DMS114 treated with DMSO at 0.1 percent for 48 hours (cell line): ENCODE results near the gene RHOBTB1.
"Not testable (repeated sequence)": the region's sequence is repeated elsewhere in the genome, so short reads cannot be mapped to it uniquely, and the experiment has no call there.

Experiments
- DNase-seq: peaks from one replicate; lab custom pipeline; 2025; ENCODE audit not compliant: unreplicated experiment; lab: John Stamatoyannopoulos, UW

The RHOBTB1 gene

GRCh38 chr10:60907236-60907635, 36.7 kb downstream of the RHOBTB1 start:
- DNase-seq = no peak

GRCh38 chr10:60906825-60907224, 37.2 kb downstream of the RHOBTB1 start:
- not testable (repeated sequence) for DNase-seq

DNA sequence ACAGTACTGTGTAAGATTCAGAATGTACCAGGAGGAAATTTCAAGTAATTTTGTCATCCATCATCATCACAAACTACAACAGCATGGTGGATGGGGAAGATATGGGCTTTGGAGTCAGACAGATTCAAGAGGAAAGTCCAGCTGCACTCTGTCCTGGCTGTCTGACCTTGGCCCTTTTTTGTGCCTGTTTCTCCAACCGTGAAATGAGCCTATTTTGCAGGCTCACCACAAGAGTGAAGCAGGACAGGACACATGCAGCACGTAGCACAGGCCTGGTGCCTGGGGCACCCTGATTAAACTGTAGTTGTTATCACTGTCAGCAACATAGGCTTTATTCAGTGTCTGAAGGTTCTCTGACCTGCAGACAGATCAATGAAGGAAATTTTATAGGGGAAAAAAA, 37.6 kb downstream of the RHOBTB1 start:
- DNase-seq = no peak

DNA sequence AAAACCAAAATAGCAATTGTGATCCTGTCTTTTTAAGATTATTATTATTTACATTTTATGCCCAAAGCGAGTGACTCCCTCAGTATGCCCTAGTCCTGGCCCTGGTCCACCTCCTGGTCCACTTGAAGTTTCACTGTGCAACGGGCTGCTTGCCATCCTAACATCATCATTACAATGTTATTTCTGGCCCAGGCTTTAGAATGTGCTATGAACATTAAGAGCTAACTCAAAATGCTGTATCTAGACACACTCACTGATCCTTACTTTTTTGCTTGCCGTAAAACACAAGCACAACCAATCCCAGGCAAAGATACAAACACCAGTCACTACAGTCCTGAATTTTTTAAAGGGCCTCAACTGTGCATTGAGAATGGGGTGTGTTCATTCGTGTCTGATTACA, 38.4 kb downstream of the RHOBTB1 start:
- DNase-seq = no peak

DNA sequence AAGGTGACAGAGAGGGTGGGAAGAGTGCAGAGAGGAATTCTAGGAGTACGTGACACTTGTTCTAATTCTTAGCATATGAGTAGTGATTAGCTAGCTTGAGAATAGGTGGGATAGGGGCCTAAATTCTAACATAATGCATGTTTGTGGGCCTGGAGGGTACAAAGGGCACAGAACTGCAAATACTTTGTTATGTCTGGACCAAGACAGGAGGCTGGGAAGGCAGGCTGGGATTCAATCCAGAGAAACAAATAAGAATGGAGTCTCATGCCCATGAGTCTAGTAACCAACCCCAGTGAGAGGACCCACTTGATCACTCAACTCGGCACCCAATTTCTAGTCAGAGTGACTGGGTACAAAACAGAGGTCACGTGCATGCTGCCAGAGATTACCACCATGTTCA, 40.9 kb downstream of the RHOBTB1 start:
- no peak for DNase-seq

GRCh38 chr10:60901561-60902235, 42.3 kb downstream of the RHOBTB1 start:
- no peak for DNase-seq

DNA sequence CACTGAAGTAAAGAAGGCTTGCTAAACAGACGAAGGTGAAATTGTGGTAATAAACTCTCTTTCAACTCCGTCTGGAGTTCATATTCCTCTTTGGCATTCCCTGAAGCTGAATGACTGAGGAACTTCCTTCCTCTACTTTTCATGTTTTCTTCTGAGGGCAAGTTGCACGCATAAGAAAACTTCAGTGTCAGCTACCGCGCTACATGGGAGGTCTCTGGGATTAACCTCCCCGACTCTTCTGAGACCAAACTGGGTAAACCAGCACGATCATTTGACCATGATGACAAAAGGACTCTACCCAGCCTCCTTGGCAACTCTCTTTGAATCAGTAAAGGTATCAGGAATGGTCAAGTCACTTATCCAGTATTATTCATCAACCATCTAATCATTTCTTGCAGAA, 44.7 kb downstream of the RHOBTB1 start:
- no peak for DNase-seq

DNA sequence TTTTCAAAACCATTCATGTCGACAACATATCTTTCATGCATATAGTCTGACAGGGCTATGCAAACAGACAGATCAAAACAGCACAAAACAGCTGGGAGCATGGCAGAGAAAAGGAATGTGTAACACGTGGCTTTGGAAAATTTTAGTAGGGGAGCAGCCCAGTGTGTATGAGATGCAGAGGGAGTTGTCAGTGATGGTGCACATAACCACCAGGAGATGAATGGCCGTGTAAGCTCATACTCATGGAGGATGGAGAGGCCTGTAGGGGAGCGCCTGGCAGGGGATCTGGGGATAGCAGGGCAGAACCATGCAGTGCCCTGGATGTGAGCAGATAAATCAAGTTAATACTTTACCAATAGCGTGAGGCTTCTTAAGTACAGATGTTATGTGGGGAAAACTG, 45.7 kb downstream of the RHOBTB1 start:
- DNase-seq = no peak

- no peak for DNase-seq
Observed at GRCh38 chr10:60896810-60897209, 47.2 kb downstream of the RHOBTB1 start.

DNA sequence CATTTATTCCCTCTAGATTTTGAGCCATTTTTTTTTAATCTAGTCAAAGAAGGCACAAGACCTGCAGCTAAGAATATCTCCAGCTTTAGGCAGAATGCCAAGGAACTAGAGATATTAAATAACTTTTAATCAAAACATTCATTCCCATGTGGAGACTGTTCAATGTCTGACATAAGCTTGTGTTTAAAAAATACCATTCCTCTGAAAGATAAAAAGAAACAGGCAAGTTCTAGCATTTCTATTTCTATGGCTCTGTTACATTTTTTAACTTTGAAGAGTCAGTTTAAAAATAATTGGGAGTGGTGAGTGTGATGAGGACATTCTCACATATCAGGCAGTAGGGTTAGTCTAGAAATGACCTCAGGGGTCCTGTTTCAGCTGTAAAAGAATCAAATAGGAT, 48.0 kb downstream of the RHOBTB1 start:
- DNase-seq = no peak

- DNase-seq = no peak
Observed at GRCh38 chr10:60894786-60895185, 49.2 kb downstream of the RHOBTB1 start.

GRCh38 chr10:60893231-60893630, 50.8 kb downstream of the RHOBTB1 start:
- no peak for DNase-seq

DNA sequence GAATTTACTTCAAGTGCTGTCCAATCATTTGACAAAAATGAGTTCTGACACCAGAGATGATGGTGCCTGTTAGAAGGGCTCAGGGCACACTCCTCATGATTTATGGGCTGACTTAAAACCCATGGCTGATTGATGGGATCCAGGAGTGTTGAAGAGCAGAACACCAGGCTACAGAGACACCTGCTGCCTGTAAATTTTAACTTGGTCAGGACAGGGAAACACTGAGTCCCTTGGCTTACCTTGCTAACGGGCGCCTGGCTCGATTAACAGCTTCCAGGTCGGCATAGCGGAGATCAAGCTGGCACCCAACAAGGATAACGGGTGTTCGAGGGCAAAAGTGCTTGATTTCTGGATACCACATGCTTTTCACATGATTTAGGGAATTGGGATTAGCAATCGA, 51.4 kb downstream of the RHOBTB1 start:
- DNase-seq = no peak

- DNase-seq = no peak
Observed at GRCh38 chr10:60890811-60891210, 53.2 kb downstream of the RHOBTB1 start.

DNA sequence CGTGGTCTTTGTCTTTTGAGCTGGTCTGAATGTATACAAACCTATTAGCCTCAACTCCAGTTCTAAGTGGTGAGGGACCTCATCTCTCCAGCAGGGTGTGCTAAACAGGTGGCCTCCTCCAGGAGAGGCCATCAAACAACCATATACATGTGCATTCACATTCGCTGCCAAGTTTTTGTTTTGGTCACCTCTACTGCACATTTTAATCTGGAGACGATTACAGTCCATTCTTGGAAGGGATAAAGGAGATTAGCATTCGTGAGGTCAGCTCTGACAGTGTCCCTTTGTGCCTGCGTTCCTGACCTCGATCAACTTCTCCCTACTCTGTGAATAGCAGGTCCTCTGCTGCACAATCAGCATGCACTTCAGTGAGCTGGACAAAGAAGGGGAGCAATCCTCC, 60.8 kb downstream of the RHOBTB1 start:
- no peak for DNase-seq

DNA sequence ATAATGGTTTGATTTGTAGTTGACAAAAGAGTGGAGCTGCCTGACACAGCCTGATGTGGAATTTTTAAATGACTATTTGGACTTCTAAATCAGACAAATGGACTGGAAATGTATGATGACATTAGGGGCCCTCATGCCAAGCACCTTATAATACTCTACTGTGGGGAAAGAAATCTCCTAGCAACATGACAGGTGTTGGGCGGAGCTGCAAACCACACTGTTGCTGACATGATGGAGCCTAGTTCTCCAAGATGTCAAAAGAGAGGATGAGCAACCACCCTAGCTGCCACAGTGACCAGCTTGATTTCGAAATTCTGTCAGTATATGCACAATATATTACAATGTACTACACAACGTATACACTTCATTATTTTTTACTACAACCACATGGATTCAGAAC, 65.8 kb downstream of the RHOBTB1 start:
- no peak for DNase-seq

DNA sequence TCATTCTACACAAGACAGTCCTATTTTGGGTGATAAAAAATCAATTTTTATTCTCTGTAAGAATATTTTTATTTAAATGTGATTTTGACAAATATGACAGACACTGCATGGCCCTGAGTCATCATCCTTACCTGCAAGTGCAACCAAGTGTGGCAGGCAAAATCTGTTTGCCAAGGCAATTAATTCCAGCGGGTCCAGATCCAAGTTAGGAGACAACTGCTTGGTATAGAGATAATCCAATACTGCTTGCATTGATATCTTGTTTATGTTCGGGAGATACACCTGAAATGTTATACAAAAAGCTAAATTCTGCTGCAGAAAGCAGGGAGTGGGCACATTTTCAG, 66.2 kb downstream of the RHOBTB1 start:
- no peak for DNase-seq

GRCh38 chr10:60877061-60877776, 66.8 kb downstream of the RHOBTB1 start:
- no peak for DNase-seq

GRCh38 chr10:60873758-60874157, 70.2 kb downstream of the RHOBTB1 start:
- DNase-seq = no peak

GRCh38 chr10:60872451-60872850, 71.5 kb downstream of the RHOBTB1 start:
- no peak for DNase-seq

DNA sequence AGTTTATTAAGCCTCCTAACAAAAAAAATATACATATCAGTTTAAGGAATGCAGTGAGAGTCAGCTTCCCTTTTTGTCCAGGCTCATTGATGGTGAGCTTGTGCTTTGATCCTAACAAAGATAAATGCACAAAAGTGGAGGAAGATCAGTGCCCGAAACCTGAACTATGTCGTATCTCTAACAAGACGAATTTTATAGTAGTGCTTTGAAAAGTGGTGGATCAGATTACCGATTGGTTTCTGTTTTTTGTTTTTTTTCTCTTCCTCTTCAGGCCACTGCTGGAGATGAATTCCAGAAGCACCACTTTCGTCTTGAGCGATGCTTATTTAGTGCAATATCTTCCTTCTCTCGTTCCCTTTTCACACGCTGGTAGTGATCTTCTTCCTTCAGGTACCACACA, 72.8 kb downstream of the RHOBTB1 start:
- no peak for DNase-seq

DNA sequence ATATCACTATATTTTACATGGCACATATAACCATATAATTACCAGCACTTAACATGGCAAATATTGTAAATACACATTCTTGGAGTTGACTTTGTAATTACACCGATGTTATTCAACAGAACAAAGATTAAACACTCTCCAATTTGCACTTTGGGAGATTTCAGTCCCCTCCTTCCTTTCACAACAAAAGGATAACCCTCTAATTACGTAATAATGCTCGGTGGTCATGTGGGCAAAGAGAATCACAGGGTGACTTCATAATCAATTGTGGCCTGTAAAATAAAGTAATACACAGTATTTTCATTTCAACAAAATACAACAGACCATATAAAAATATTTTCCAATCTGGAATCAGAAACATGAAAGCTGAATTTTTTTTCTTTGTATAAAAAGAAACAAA, 73.2 kb downstream of the RHOBTB1 start:
- DNase-seq = no peak

DNA sequence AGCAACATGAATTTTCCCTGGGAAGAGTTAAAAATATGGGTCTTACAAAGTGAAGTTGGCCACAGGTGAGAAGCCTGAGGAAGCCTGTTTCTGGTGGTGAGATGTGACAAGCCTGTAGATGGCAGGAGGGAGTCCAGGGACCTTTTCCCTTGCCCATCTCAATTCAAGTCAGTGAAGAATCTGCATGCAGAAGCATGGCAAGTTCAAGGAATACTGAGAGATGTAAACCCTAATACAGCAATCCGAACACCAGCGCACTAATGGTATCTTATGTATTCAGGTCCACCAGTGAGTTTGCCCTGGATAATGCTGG, 73.6 kb downstream of the RHOBTB1 start:
- no peak for DNase-seq
